Ovary (tissue), 3 donors: ENCODE data around the gene C4orf50.

Source experiments
- CTCF ChIP-seq, 3 donors: fragments of 450-650 bp in 2 of 3; fragments of 200-600 bp in 1 of 3; IDR thresholded peaks; one replicate each; pipeline versions ENCODE4 v1.5.1 to v1.8.0; 2016 to 2022; ENCODE audit warnings: antibody characterized with exemption in 3 of 3, mild to moderate bottlenecking in 1 of 3
- POLR2A ChIP-seq: fragments of 450-650 bp; IDR thresholded peaks from one replicate; pipeline ENCODE4 v1.6.1; 2017; ENCODE audit warnings: antibody characterized with exemption, mild to moderate bottlenecking, moderate library complexity
- donor health status: DM: no; HTN: no; CAD: no.

- no peak for TF ChIP-seq CTCF (IDR thresholded peaks at IDR 0.05)
- TF ChIP-seq POLR2A, result no peak
These were observed 13.6 kb upstream of the C4orf50 start for GRCh38 chr4:6031846-6032245.
